HG03520 (cell line): ENCODE results near the gene PALB2.
"Not testable (repeated sequence)": the region's sequence is repeated elsewhere in the genome, so short reads cannot be mapped to it uniquely, and the experiment has no call there.

Source experiments
- ATAC-seq: cut with Tn5 transposase; IDR thresholded peaks from one replicate; pipeline ENCODE4 v1.9.1; 2021; ENCODE audit warnings: mild to moderate bottlenecking, moderate library complexity; ENCODE audit not compliant: unreplicated experiment

The PALB2 gene

DNA sequence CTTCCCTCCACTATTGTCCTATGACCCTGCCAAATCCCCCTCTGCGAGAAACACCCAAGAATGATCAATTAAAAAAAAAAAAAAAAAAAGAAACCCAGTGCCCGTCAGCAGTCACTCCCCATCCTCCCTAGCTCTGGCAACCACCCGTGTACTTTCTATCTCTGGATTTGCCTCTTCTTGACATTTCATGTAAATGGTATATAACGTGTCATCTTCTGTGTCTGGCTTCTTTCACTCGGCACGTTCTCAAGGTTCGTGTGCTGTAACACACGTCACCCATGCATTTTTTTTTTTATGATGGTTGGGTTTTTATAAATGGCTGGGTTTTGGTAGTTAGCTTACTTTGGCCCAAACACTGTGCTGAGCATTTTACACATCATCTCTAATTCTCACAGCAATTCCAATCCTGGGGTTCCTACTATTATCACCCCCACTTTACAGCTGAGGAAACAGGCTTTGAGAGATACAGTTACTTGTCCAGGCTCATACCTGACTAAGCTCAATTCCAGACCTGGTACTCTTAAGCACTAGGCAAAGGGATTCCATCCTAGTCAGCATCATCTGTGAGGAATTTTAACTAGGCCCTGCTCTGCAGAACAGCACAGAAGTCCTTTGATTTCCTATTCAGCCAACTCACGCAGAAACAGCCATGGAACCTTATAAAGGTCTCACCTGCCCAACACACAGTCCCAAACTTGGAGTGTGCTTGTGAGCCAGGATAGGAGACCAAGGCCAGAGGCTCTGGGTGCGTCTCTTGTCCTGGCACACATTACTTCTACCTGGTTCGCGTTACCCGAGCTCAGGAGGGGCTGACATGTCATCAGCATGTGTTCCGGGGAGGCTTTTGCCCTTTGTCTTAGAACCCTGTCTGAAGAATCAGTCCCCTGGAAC lies 56.7 kb downstream of the PALB2 start:
- ATAC-seq = no peak

DNA sequence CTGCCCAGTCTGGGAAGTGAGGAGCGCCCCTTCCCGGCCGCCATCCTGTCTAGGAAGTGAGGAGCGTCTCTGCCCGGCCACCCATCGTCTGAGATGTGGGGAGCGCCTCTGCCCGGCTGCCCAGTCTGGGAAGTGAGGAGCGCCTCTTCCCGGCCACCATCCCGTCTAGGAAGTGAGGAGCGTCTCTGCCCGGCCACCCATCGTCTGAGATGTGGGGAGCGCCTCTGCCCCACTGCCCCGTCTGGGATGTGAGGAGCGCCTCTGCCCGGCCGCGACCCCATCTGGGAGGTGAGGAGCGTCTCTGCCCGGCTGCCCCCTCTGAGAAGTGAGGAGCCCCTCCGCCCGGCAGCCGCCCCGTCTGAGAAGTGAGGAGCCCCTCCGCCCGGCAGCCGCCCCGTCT lies 57.8 kb downstream of the PALB2 start:
- not testable (repeated sequence) for ATAC-seq

DNA sequence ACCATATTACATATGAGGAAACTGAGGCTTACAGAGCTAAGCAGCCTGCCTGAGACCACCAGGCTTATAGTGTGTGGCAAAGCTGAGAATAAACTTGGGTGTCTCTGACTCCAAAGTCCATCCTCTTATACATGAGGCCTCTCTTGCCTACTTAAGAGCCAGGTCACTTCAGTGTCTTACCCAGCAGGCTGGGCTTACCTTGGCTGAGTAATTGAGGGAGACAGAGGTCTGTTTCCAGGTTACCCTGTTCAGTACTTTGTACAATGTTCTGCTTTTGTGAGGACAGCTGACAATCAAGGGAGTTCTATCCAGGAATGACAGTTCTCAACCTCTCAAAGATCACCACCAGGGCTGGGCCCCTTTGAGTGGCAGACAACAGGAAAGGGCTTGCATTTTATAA lies 59.3 kb downstream of the PALB2 start:
- ATAC-seq = no peak

DNA sequence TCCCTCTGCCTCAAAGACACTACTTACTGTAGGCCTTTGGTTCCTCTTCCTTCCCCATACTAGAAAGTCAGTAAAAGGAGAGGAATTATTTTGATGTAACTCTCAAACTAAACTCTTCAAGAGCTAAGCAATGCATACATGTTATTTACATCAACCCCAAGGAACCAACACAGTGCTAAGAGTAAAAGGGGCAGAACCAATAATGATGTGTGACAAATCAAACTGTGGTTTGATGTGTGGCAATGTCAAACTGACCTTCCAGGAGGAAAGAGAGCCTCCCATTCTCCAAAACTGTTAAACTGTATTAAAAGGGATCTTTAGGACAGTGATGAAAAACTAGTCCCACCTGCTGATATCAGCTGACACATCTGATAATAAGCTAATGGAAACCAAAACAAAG lies 60.7 kb downstream of the PALB2 start:
- no peak for ATAC-seq

DNA sequence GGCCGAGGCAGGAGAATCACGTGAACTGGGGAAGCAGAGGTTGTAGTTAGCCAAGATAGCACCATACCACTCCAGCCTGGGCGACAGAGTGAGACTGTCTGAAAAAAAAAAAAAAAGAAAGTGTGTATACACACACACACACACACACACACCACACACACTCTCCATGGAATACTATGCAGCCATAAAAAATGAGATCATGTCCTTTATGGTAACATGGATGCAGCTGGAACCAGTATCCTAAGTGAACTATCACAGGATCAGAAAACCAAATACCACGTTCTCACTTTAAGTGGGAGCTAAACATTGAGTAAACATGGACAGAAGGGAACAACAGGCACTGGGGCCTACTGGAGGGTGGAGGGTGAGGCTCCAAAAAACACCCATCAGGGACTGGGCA lies 61.7 kb downstream of the PALB2 start:
- ATAC-seq = no peak

DNA sequence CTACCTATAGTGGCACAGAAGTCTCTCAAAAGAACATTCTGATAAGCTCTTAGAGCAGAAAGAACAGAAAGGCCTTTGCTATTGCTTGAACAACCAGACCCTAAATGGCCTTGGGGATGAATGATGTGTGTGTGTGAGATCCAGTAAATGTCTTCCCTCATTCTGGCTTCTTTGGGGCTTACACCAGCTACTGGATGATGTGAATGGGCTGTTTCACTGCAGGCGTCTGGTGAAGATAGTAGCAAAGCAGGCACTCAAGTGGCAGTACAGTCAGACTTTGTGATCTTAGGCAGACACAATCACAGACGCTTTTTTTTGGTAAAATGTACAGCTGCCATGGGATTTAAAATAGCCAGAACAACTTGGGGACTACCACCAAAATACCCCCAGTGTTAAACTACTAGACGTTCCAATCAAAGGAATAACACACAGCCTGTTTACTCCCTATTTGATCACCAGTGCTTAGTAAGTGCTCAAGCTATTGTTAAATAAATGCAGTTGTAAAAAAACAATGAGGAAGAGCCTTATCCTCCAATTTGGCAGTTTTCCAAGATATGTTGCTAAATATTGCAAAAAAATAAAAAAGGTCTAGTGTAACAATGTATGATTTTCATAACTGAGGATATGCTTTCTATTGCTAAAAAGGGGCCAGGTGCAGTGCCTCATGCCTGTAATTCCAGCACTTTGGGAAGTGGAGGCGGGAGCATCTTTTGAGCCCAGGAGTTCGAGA lies 62.8 kb downstream of the PALB2 start:
- no peak for ATAC-seq

DNA sequence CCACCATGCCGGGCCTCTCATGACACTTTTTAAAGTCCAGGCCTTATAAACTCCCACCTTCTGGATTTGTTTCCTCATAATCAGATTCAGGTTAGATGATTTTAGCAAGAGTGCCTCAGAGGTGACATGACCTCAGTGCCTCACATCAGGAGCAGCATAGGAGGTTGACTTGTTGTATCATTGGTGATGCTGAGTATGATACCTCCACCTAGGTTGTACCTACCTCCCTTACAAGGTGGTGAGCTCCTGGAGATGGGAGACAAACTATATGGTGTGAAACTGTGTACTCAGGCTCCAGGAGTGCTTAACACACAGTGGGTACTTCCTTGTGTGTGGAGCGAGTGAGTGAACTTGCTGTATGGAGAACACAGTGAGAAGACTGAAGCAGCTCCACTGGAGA lies 63.6 kb downstream of the PALB2 start:
- no peak for ATAC-seq

DNA sequence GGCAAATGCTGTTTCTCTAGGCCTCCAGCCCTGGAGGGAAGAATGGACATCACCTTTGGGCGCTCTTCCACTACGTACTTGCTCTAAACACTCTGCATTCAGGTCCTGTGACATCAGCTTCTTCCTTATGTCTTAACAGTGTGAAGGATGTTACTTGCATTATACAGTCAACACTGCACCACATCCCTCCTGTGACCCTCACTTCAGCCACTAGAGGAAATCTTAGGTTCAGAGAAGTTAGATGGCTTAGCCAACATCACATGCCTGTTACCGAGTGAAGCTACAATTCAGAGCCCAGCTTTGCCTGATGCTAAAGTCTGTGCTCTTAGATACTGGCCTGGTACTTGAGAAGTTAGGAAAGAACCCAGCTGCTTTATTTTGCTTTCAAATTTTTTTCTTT lies 65.3 kb downstream of the PALB2 start:
- ATAC-seq = no peak

DNA sequence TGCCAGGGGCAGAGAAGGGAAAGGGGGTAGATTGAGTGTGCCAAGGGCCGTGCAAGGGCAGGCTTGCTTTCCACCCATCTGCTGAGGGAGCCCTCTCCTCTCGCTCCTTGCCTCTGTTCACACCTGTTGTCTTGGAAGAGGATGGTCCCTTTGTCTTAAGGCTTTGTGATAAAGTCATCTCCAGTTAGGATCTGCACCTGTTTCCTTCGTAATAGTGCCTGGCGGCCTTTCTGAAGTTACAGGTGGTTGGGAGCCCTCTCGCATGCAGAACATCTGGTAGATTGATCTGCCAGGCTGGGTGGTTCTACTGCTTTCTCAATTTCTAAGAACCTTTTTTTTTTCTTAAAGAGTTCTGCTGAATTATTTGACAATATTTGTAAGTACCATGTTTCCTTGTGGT lies 67.3 kb downstream of the PALB2 start:
- no peak for ATAC-seq

DNA sequence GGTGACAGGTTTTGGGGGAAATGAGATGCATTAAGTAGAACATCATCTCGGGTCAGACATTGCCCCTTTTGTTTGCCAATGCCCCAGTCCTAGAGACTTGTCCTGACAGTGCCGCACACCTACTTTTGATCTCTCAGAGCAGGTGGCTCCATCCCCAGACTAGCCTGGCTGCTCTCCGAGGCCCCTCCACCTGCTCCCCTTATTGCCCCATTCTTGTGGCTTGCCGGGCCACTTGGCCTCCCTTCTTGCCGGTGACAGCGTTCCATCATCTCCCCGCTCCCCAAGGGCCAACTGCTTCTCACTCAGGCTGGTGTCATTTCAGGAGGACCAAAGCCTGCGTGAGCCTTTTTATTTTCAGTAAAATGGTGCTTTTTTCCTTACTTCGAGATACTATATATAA lies 68.7 kb downstream of the PALB2 start:
- no peak for ATAC-seq

DNA sequence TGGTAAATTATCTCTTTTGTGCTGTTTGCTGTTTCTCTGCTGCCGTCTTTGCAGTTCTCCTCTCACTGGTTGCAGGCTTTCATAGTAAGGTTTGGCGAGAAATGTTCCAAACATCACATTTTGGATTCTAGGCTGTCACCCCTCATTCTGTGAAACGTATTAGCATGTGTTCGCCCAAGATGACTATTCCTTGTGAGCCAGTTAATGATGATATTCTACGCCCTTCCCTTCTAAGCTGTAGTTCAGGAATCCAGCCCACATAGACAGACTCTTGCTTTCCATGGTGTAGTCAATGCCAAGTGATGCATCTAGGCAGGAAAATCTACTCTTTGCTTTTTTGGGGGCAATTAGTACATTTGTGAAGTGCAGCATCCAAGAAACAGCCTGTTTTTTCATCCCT lies 69.2 kb downstream of the PALB2 start:
- no peak for ATAC-seq

DNA sequence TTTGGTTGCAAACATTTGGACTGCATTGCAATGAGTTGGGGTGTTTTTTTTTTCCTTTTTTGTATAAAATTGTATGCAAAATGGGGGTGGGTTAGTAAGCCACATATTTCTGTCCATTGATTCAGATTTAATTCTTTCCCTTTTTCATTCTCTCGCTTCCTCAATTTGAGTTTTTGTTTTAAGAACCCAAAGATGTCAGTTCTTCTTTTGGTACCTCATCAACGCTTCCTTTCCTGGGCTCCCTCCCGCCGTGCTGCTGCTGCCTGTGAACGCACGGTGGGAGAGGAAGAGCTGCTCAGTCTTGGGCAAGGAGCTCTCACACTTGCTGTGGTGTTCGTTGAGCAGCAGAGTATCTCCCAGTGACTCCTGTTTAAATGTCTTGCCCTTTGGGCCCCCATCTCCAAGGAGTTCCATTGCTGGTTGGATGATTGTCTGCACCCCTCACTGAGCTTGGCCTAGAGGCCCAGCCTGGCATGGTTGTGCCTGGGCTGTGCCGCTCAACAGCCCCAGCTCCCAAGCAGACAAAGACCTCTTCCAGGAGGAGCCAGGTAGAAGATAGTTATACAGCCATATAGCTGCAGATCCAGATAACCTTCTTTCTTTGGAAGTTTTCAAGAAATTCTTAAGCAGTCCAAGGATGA lies 70.0 kb downstream of the PALB2 start:
- ATAC-seq = no peak

DNA sequence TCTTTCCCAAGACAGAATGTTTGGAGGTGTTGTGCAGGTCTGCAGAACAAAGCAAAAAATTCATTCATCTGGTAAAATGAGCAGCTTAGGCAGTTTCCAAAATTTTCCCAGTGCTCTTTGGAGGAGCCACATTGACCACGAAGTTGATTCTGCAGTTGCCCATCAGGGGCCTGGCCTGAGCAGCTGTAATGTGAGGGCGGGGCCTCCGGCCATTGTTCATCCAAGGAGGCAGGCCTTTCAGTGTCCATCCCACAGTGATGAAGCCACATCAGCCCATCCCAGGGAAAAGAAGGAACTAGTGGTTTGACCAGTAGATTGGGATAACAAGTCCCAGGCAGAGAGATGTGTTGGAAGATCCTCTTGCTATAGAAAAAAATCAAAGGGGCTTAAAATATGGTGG lies 73.5 kb downstream of the PALB2 start:
- no peak for ATAC-seq

DNA sequence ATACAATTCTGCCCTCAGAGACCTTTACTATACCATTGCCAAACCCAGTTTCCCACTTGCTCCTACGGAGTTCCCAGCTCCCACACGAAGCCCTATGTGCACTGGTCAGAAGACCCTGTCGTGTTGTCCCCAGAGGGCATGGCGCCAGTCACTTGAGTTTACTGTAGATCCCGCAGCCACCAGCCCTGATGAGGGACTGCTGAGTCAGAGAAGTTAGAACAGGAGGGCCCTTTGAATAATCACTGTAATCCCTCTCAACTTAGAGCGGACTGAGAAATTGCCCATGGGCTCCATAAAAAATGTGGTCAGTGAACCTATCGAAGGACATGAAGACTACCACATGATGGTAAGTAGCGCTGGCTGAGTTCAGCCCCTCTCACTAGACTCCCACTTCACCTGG lies 74.4 kb downstream of the PALB2 start:
- ATAC-seq = no peak

DNA sequence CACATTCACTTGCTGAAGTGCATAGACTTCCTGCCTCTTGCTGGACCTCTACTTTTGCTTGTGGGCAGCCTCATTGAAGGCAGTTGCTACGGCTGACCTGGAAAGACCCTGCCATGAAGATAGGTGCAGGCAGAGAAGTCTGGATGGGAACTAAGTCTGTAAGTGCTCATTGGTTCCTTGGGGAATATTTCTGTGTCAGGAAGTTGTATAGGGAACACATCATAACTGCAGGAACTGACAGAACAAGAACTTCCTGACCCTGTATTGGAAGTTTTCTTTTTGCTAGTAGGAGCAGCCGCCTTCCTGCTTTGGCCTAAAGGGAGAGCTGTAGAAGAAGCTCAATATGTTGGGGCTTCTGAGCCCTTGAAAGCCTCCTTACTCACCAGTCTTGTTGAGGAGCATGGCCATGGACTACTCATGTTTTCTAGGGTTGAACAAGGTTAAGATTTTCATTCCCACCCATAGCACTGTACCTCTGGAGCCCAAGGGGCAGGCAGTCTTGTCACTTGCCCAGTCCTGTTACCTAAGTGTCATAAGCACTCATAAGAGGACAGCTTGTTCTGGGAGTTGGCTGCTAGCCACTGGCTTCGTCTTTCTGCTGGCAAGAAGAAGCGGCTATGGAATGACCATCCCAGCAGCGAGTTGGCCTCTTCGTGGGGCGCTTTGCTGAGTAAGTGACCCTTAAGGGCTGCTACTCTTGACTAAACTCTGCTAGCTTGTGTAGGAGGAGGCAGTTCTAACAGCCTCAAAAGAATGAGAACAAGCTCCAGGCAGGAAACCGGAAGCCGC lies 76.3 kb downstream of the PALB2 start:
- no peak for ATAC-seq

DNA sequence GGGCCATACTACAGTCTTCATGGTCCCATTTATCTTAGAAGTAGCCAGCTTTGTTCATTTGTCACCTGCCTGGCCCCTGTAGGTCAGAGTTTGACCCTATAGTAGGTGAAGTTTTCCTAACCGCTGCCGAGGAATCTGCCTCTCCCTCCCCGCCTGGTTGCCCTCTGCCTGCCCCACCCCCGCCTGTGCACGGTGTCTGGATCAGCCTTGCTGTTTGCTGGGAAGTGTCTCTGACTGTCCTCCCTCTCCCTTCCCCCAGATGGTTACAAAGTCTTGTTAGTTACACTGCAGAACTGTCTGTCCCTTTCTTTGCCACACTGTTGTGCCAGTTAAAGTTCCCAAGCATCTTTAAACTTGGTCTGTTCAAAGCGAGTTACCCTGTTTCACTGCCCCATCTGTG lies 77.9 kb downstream of the PALB2 start:
- no peak for ATAC-seq

DNA sequence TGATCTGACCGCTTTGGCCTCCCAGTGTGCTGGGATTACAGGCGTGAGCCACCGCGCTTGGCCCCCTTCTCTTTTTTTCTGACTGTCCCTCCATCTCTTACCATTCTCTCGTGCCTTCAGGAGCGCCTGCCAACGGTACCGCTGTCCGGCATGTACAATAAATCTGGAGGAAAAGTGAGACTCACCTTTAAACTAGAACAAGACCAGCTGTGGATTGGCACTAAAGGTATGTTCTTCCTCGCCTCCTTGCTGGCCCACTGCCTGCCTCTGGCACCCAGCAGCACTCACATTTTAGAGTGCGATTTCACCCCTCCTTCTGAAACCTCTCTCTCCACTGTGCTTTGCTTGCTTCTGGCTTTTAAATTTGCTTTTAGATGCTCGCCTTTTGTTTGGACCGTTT lies 78.6 kb downstream of the PALB2 start:
- ATAC-seq = no peak

DNA sequence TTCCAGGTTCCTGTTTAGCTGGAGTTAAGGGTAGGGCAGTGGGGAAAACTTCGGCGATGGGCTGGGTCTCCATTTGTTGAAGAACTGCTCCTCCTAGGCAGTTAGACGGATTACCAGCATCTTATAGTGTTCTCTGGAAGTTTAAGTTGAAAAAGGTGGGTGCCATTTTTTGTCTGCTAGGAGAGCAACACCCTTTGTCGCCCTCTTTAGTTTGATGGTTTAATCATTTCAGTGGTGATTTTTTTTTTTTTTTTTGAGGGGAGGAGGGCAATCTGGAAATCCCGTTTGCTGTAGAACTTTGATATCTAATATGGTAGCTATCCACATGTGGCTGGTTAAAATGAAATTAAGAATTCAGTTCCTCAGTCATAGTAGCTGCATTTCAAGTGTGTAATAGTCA lies 79.5 kb downstream of the PALB2 start:
- no peak for ATAC-seq

DNA sequence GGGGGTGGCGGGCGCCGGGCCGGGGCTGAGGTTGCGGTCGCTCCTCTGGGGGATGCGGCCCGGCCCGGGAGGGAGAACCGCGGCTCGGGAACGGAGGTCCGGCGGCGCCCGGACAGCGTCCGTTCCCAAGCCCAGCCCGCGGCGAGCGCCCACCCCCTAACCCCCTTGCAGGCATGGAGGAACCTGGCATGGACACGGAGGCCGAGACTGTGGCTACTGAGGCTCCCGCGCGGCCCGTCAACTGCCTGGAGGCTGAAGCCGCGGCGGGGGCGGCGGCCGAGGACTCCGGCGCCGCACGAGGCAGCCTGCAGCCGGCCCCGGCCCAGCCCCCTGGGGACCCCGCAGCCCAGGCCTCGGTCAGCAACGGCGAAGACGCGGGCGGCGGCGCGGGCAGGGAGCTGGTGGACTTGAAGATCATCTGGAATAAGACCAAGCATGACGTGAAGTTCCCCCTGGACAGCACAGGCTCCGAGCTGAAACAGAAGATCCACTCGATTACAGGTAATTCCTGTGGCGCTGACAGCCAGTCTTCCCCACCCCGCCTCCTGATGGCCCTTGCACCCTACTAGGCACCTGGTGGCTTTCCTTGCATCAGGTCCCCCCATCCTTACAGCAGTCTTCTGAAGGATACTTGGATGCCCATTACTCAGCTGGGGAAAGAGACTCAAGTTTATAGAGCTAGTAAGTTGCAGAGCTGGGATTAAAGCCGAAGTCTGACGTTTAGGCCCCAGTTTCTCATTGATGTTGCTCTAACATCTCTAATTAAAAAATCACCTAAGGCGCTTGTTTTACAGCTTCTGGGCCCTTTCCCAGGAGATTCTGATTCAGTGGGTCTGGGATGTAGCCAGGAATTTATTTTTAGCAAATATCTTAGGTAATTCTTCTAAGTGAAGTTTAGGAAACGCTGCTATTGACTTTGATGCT lies 83.1 kb downstream of the PALB2 start:
- ATAC-seq = no peak
